Body of pancreas (tissue), 4 donors: Measurements from ENCODE around the gene SCAANT1. TPM values are rescaled to one million over a fixed set of nuclear protein-coding genes. Genes with fewer than 3 reads are reported as not detected.

ENCODE experiments used
- ATAC-seq: fragments of 150-250 bp; one replicate; pipeline ENCODE4 v1.9.1; 2016
- DNase-seq, 4 donors: peaks; one replicate each; pipeline ENCODE4 v3.0.0-alpha.2; 2019
- H3K27ac ChIP-seq, 4 donors: fragments of 200-600 bp; sonication (generic); 1 replicate in 3 of 4; 2 replicates in 1 of 4; pipeline versions ENCODE4 v1.5.1 to v1.6.1; 2016 to 2019; ENCODE audit warnings: mild to moderate bottlenecking in 1 of 4, mixed read lengths in 1 of 4, moderate library complexity in 1 of 4
- H3K27me3 ChIP-seq, 2 donors: fragments of 200-600 bp; sonication (generic); one replicate each; pipeline ENCODE4 v1.6.0; 2016; ENCODE audit warnings: mild to moderate bottlenecking in 1 of 2
- H3K36me3 ChIP-seq, 2 donors: fragments of 200-600 bp; sonication (generic); replicated peaks in 1 of 2; 2 replicates each; pipeline ENCODE4 v1.5.1; 2016; ENCODE audit warnings: low read depth in 2 of 2; ENCODE audit not compliant: insufficient read depth in 1 of 2
- H3K4me1 ChIP-seq: fragments of 200-600 bp; sonication (generic); one replicate; pipeline ENCODE4 v1.6.0; 2016
- H3K4me3 ChIP-seq, 2 donors: fragments of 200-600 bp; sonication (generic); 1 replicate in 1 of 2; 2 replicates in 1 of 2; pipeline ENCODE4 v1.5.1; 2016 to 2019
- H3K9me3 ChIP-seq, 3 donors: fragments of 200-600 bp; sonication (generic); 1 replicate in 2 of 3; 2 replicates in 1 of 3; pipeline ENCODE4 v1.5.1; 2016
- POLR2A ChIP-seq, 3 donors: fragments of 450-650 bp; IDR thresholded peaks; one replicate each; pipeline ENCODE4 v1.6.1; 2016; ENCODE audit warnings: antibody characterized with exemption in 3 of 3, mild to moderate bottlenecking in 2 of 3
- WGBS, 2 donors: methylation state at CpG; one replicate each; pipeline ENCODE4 v1.1.5; 2017; 5-methylcytosine and 5-hydroxymethylcytosine counted together
- intact Hi-C: fragments of 100-400 bp; cut with DNase I; formaldehyde crosslinking; loops from one replicate; pipeline ENCODE4 v1.15.1; 2023
- total RNA-seq, 2 donors: library from RNA; depleted of rRNA; stranded (reverse); fragments of >200 nt; gene quantifications; one replicate each; pipeline ENCODE4 v1.1.0, GENCODE V29; 2016
- TF ChIP-seq, protein P1 (sequence below), 7 experiments: fragments of 450-650 bp in 4 of 7; fragments of 200-600 bp in 3 of 7; sonication (generic) in 3 of 7; IDR thresholded peaks; one replicate each; pipeline ENCODE4 v1.5.1; 2016 to 2019; ENCODE audit warnings: antibody characterized with exemption in 7 of 7

The SCAANT1 gene
- total RNA-seq, 2 donors from 2014 or later = not detected

DNA sequence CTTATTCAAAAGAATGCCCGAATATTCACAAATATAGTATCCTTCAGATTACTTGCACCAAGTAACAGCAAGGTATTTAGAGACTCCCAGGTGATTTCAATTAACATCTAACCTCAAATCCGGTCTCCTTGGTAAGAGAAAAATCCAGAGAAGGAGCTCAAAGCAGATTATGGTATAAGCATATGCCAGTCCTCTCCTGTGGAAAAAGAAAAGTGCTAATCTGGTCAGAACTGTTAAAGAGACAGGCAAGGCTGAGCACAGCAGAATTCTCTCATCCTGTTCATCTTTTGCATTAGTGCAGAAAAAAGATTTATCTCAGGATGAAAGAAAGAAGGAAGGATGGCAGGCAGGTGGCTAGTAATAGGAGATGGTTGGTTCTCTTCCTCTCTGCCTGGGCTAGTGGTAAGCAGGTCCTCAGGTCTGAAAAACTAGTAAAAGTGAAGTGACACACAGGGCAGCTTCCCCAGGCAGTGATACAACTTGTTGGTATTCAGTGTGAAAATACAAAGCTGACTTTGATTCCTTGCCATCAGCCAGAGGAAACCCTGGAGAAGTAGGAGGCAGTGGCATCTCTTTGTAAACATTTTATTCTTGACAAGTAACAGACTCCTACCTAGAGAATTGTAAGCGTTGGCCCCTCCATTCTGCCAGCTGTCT, 34.3 kb downstream of the SCAANT1 start:
- Histone ChIP-seq H3K4me1 (peaks cover 30% of the 10 kb centered on the region), H3K4me3 (no peak overlapping the region), H3K36me3 (no peaks in the 10 kb centered on the region), H3K27ac (no peak overlapping the region), H3K27me3 (no peaks in the 10 kb centered on the region), H3K9me3 (no peaks in the 10 kb centered on the region)
- DNase-seq (no peak), ATAC-seq (no peak)
- TF ChIP-seq POLR2A (IDR thresholded peaks at IDR 0.05) = no peak
- TF ChIP-seq, protein P1, sequence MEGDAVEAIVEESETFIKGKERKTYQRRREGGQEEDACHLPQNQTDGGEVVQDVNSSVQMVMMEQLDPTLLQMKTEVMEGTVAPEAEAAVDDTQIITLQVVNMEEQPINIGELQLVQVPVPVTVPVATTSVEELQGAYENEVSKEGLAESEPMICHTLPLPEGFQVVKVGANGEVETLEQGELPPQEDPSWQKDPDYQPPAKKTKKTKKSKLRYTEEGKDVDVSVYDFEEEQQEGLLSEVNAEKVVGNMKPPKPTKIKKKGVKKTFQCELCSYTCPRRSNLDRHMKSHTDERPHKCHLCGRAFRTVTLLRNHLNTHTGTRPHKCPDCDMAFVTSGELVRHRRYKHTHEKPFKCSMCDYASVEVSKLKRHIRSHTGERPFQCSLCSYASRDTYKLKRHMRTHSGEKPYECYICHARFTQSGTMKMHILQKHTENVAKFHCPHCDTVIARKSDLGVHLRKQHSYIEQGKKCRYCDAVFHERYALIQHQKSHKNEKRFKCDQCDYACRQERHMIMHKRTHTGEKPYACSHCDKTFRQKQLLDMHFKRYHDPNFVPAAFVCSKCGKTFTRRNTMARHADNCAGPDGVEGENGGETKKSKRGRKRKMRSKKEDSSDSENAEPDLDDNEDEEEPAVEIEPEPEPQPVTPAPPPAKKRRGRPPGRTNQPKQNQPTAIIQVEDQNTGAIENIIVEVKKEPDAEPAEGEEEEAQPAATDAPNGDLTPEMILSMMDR (IDR thresholded peaks at IDR 0.05) = no peak
- 60 to 75% methylated on average over 3 of the region's 3 CpGs for WGBS, 2 donors
- intact Hi-C loops = no loop called here

DNA sequence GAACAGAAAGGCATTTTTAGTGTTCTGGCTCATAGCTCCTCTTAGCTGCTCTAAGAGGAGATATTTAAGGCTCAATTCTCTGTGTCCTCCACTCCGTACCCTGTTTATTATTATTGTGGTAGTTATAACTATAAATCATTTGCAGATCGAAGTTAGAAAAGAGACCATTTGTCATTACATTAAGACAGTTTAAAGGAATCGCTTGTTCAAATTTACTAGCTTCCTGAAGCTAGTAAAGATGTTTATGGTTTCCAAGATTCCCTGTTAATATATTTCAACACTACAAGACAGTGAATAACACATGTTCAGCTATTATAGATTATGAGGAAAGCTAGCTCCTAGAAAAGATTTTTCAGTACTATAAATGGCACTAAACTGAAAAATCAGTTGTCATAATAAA, 35.9 kb downstream of the SCAANT1 start:
- H3K36me3 ChIP-seq = no peaks in the 10 kb centered on the region
- H3K4me3 ChIP-seq = no peak overlapping the region

DNA sequence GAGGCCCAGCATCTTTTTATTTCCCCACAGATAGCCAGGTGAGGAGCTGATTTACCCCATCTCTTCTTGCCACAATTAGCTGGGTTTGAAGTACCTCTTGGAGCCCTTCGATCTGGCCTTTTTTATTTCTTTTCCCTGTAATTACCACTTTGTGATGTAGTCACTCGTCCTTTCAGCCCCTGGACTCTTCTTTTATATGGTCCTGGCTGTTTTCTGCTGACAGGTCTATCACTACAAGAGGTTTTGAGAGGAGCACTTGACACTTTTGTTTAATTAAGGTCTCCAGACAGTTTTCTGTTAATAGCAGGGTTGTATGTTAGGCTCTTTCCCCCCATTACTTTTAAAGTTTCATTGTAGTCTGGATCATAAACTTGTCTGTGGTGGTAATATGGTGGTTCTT, 36.7 kb downstream of the SCAANT1 start:
- DNase-seq (no peak), ATAC-seq (no peak)
- Histone ChIP-seq H3K4me1 (peaks cover 39% of the 10 kb centered on the region), H3K27me3 (no peaks in the 10 kb centered on the region), H3K4me3 (no peak overlapping the region), H3K9me3 (no peaks in the 10 kb centered on the region), H3K36me3 (no peaks in the 10 kb centered on the region), H3K27ac (no peak overlapping the region)
- intact Hi-C loops = no loop called here
- no peak for TF ChIP-seq POLR2A (IDR thresholded peaks at IDR 0.05)
- TF ChIP-seq, protein P1 (IDR thresholded peaks at IDR 0.05) = no peak
- 82 to 94% methylated on average over 2 of the region's 2 CpGs for WGBS, 2 donors

More for the DNA sequence above, 35.9 kb downstream of the SCAANT1 start:
- TF ChIP-seq, protein P1 (IDR thresholded peaks at IDR 0.05) = no peak
- ATAC-seq = no peak
- 50 to 51% methylated on average over 3 of the region's 3 CpGs for WGBS, 2 donors
- DNase-seq = no peak
- peaks cover 39% of the 10 kb centered on the region for H3K4me1 ChIP-seq
- no peaks in the 10 kb centered on the region for H3K27me3 ChIP-seq
- H3K27ac ChIP-seq = no peak overlapping the region
- no peaks in the 10 kb centered on the region for H3K9me3 ChIP-seq
- intact Hi-C loops = no loop called here

DNA sequence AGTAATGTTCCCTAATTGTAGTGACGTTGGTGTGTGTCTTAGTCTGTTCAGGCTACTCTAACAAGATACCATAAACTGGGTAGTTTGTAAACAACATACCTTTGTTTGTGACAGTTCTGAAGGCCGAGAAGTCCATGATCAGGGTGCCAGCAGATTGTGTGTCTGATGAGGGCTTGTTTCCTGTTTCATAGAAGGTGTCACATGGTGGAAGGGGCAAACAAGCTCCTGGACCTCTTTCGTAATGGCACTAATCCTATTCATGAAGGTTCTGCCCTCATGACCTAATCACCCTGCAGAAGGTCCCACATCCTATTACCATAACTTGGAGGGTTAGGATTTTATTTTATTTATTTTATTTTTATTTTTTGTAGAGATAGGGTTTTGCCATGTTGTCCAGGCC, 37.4 kb downstream of the SCAANT1 start:
- intact Hi-C loops = no loop called here

More for the DNA sequence above, 37.4 kb downstream of the SCAANT1 start:
- H3K9me3 ChIP-seq = no peaks in the 10 kb centered on the region
- H3K4me1 ChIP-seq = peaks cover 39% of the 10 kb centered on the region
- no peak for TF ChIP-seq POLR2A (IDR thresholded peaks at IDR 0.05)
- TF ChIP-seq, protein P1 (IDR thresholded peaks at IDR 0.05) = no peak
- no peak for DNase-seq
- no peak overlapping the region for H3K27ac ChIP-seq
- H3K36me3 ChIP-seq = no peaks in the 10 kb centered on the region
- H3K27me3 ChIP-seq = no peaks in the 10 kb centered on the region
- H3K4me3 ChIP-seq = no peak overlapping the region
- WGBS, 2 donors = 71 to 74% methylated on average over 3 of the region's 3 CpGs
- ATAC-seq = no peak
